ENCODE data around the gene P2RX7. TPM values are rescaled to one million over a fixed set of nuclear protein-coding genes. Genes with fewer than 3 reads are reported as not detected.

The P2RX7 gene
- polyA plus RNA-seq, 2 of the 4 experiments (the other 2 are of a cell fraction) = 0.03 TPM; not detected in 1

DNA sequence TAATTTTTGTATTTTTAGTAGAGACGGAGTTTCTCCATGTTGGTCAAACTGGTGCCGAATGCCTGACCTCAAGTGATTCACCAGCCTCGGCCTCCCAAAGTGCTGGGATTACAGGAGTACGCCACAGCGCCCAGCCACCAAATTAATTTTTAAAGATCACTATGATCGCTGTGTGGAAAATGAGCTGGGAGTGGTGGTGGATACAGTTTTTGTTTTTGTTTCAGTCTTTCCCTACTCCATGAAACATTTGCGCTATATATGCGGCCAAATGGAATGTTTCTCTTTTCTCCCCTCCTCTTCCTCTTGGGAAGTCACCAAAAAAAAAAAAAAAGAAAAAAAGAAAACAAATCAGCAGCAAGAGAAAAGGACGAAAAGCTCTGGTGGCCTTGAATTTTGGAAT is 56.5 kb downstream of the P2RX7 start:
- H3K4me3 ChIP-seq = no peak overlapping the region
- no peak overlapping the region for H3K27ac ChIP-seq
- CTCF ChIA-PET = no interaction called here
- ATAC-seq = no peak
- POLR2A ChIA-PET = no interaction called here
- 88% methylated on average over 9 of the region's 9 CpGs for WGBS (ENCODE audit: missing lambda C conversion rate)
- no peak for FAIRE-seq
- no peak for DNase-seq (ENCODE audit: low read depth in 1 of 2, low spot score in 1 of 2)
- no peak overlapping the region for H3K4me2 ChIP-seq
- H3K4me1 ChIP-seq = no peaks in the 10 kb centered on the region
- no peak for TF ChIP-seq PBX3 (IDR thresholded peaks at IDR 0.05)
- TF ChIP-seq NFE2L2 (conservative IDR thresholded peaks at IDR 0.05; ENCODE audit: low read length) = no peak
- TF ChIP-seq HEYL (CRISPR knock-in tag; IDR thresholded peaks at IDR 0.05) = no peak
- TF ChIP-seq SREBF2 (IDR thresholded peaks at IDR 0.05) = no peak
- TF ChIP-seq, protein P1, sequence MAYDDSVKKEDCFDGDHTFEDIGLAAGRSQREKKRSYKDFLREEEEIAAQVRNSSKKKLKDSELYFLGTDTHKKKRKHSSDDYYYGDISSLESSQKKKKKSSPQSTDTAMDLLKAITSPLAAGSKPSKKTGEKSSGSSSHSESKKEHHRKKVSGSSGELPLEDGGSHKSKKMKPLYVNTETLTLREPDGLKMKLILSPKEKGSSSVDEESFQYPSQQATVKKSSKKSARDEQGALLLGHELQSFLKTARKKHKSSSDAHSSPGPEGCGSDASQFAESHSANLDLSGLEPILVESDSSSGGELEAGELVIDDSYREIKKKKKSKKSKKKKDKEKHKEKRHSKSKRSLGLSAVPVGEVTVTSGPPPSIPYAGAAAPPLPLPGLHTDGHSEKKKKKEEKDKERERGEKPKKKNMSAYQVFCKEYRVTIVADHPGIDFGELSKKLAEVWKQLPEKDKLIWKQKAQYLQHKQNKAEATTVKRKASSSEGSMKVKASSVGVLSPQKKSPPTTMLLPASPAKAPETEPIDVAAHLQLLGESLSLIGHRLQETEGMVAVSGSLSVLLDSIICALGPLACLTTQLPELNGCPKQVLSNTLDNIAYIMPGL (CRISPR knock-in tag; IDR thresholded peaks at IDR 0.05; ENCODE audit: borderline replicate concordance) = no peak
- no peak for TF ChIP-seq ZC3H11A (IDR thresholded peaks at IDR 0.05)
- TF ChIP-seq ZFP36 (IDR thresholded peaks at IDR 0.05; ENCODE audit: borderline replicate concordance, partially characterized antibody) = no peak
- TF ChIP-seq ZSCAN20 (CRISPR knock-in tag; IDR thresholded peaks at IDR 0.05) = no peak
- TF ChIP-seq JUNB (IDR thresholded peaks at IDR 0.05) = no peak
- TF ChIP-seq NPAS2 (CRISPR knock-in tag; IDR thresholded peaks at IDR 0.05; ENCODE audit: borderline replicate concordance) = no peak
- no peak for TF ChIP-seq HOXB13 (CRISPR knock-in tag; IDR thresholded peaks at IDR 0.05; ENCODE audit: low read depth)
- TF ChIP-seq, protein P2, sequence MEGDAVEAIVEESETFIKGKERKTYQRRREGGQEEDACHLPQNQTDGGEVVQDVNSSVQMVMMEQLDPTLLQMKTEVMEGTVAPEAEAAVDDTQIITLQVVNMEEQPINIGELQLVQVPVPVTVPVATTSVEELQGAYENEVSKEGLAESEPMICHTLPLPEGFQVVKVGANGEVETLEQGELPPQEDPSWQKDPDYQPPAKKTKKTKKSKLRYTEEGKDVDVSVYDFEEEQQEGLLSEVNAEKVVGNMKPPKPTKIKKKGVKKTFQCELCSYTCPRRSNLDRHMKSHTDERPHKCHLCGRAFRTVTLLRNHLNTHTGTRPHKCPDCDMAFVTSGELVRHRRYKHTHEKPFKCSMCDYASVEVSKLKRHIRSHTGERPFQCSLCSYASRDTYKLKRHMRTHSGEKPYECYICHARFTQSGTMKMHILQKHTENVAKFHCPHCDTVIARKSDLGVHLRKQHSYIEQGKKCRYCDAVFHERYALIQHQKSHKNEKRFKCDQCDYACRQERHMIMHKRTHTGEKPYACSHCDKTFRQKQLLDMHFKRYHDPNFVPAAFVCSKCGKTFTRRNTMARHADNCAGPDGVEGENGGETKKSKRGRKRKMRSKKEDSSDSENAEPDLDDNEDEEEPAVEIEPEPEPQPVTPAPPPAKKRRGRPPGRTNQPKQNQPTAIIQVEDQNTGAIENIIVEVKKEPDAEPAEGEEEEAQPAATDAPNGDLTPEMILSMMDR (IDR thresholded peaks at IDR 0.05) = no peak
- no peak for TF ChIP-seq HOXA7 (CRISPR knock-in tag; IDR thresholded peaks at IDR 0.05)
- TF ChIP-seq GATA3 (IDR thresholded peaks at IDR 0.05; ENCODE audit: borderline replicate concordance) = no peak
- no peak for TF ChIP-seq HDAC2 (IDR thresholded peaks at IDR 0.05)
- no peaks in the 10 kb centered on the region for H3K9me3 ChIP-seq

DNA sequence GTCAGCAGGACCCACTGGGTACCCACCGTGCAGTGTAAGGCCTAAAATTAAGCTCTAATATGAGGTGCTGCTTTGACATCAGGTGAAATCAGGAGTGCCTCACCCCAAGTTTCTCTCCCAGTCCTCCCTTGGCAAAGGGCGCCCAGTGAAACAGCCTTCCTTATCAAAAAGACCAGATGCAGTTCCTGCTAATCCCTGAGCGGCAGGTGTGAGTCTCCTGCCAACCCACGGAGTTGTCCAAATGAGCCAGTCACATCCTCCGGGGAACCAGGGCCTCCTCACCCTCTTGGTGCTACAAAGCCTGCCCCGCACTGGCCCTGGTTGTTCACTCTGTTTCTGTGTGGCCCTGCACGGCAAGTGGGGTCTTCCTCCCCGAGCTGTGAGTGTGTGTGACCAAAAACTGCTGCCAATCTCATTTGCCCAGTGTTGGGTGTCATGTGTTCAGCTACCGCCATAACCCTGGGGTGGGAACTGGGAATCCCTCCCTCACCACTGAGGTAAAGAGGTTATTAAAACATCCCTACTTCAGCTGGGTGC is 57.0 kb downstream of the P2RX7 start:
- no peaks in the 10 kb centered on the region for H3K9me3 ChIP-seq
- ChIA-PET POLR2A (no interaction called here), CTCF (interaction anchor here (0.6 kb wide), 1 partner anchor 10 kb away, joined by 3 read pairs; no protein-coding TSS in a partner anchor)
- no peaks in the 10 kb centered on the region for H3K4me1 ChIP-seq
- H3K4me3 ChIP-seq = no peak overlapping the region
- TF ChIP-seq JUN (IDR thresholded peaks at IDR 0.05) (no peak), HES2 (IDR thresholded peaks at IDR 0.05) (no peak)
- FAIRE-seq = no peak
- DNase-seq (ENCODE audit: low read depth in 1 of 2, low spot score in 1 of 2) = no peak
- 76% methylated on average over 9 of the region's 9 CpGs for WGBS (ENCODE audit: missing lambda C conversion rate)
- H3K27ac ChIP-seq = no peak overlapping the region
- ATAC-seq = no peak
- no peak overlapping the region for H3K4me2 ChIP-seq

DNA sequence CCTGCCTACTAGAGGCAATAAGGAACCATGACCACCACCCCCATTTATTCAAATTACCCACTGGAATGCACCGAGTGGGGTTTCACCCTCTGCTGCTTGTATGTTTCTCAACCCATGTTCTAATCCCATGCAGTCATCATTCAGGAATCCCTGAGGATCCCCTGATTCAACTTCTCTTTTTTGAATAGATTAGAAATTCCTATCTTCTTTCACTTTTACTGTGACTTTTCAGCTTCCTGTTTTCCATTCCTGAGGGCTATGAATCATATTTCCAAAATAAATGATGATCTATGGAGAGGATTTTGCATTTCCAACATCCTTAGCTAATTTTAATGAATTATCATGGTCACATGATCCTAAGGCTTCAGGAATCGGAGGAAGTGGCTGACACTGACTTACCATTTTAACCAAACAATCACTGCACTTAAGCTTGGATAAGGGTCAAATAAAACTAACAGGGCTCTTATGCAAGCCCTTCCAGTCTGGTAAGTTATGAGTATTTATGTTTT is 57.9 kb downstream of the P2RX7 start:
- CTCF ChIA-PET = interaction anchor here (0.6 kb wide), 1 partner anchor 11 kb away, joined by 3 read pairs; no protein-coding TSS in a partner anchor

More for the DNA sequence above, 57.9 kb downstream of the P2RX7 start:
- H3K9me3 ChIP-seq = no peaks in the 10 kb centered on the region
- FAIRE-seq (no peak), ATAC-seq (peak in 1 of 2 experiments; percentile 52; a peak in 2 of 6 replicates), DNase-seq (ENCODE audit: low read depth in 1 of 2, low spot score in 1 of 2) (no peak)
- H3K27ac ChIP-seq = no peak overlapping the region
- H3K4me3 ChIP-seq = no peak overlapping the region
- POLR2A ChIA-PET = no interaction called here
- H3K4me1 ChIP-seq = no peaks in the 10 kb centered on the region
- no peak for TF ChIP-seq NFE2L2 (conservative IDR thresholded peaks at IDR 0.05; ENCODE audit: low read length)
- TF ChIP-seq SREBF2 (IDR thresholded peaks at IDR 0.05) = no peak
- 57% methylated on average over 2 of the region's 2 CpGs for WGBS (ENCODE audit: missing lambda C conversion rate)
- no peak overlapping the region for H3K4me2 ChIP-seq
